GM12892 (cell line): ENCODE results near the gene CSE1L.

Experiments used
- DNase-seq: peaks from one replicate; pipeline ENCODE4 v3.0.0; 2011; ENCODE audit not compliant: insufficient read length
- FAIRE-seq: peaks from 2 replicates; lab custom pipeline; 2011; peaks lifted over from hg19 to GRCh38; lab: Jason Lieb, UNC
- POLR2A ChIP-seq: IDR thresholded peaks from 2 replicates; pipeline ENCODE4 v1.6.1; 2011; ENCODE audit warnings: low read depth, low read length, control low read depth
- POLR2AphosphoS5 ChIP-seq: IDR thresholded peaks from 2 replicates; pipeline ENCODE4 v1.6.1; 2011; ENCODE audit warnings: low read depth, low read length, control low read depth
- TAF1 ChIP-seq: IDR thresholded peaks from 2 replicates; pipeline ENCODE4 v1.6.1; 2011; ENCODE audit warnings: low read depth, mild to moderate bottlenecking, control low read depth, low read length, borderline replicate concordance

Gene CSE1L

DNA sequence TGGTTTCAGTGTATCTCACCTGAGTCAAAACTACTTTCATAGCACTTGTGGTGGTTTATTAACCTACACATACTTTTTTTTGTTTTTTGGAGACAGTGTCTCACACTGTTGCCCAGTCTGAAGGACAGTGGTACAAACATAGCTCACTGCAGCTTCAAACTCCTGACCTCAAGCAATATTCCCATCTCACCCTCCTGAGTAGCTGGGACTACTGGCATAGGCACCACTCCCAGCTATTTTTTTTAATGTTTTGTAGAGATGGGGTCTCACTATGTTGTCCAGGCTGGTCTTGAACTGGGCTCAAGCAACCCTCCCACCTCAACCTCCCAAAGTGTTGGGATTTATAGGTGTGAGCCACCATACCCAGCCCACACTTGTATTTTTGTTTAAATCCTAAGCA is 92.3 kb downstream of the CSE1L start:
- no peak for DNase-seq
- no peak for FAIRE-seq
- TF ChIP-seq POLR2AphosphoS5 = no peak

DNA sequence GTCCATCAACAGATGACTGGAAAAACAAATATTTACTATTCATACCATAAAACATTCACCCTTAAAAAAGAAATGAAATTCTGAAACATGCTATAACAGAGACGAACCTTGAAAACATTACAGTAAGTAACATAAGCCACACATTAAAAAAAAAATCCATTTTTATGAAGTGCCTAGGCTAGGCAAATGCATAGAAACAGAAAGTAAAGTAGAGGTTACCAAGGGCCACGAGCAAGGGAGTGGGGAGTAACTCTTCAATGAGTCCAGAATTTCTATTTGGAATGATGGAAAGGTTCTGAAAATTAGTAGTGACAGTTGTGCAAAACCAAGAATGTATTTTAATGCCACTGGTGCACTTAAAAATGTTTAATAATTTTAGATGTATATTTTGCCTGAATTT is 94.3 kb downstream of the CSE1L start:
- FAIRE-seq = no peak
- no peak for TF ChIP-seq POLR2A
- TF ChIP-seq TAF1 = no peak
- no peak for TF ChIP-seq POLR2AphosphoS5

GRCh38 chr20:49140834-49141233 is 94.7 kb downstream of the CSE1L start:
- TF ChIP-seq POLR2AphosphoS5 = no peak
- no peak for TF ChIP-seq TAF1
- TF ChIP-seq POLR2A = no peak
- FAIRE-seq (no peak), DNase-seq (no peak)

More for the DNA sequence above, 94.3 kb downstream of the CSE1L start:
- no peak for DNase-seq
